Gastrocnemius medialis (tissue), 4 donors: ENCODE measurements around the gene ARVCF.

Experiments
- POLR2A ChIP-seq, 2 donors: fragments of 450-650 bp; IDR thresholded peaks; one replicate each; pipeline ENCODE4 v1.6.1; 2017; ENCODE audit warnings: antibody characterized with exemption in 2 of 2, mild to moderate bottlenecking in 2 of 2, moderate library complexity in 2 of 2
- TF ChIP-seq, protein P1 (sequence below), 5 experiments: fragments of 450-650 bp in 3 of 5; fragments of 200-600 bp in 2 of 5; sonication (generic) in 2 of 5; IDR thresholded peaks in 4 of 5; conservative IDR thresholded peaks in 1 of 5; 1 replicate in 4 of 5; 2 replicates in 1 of 5; pipeline ENCODE4 v1.5.1; 2016 to 2019; ENCODE audit warnings: antibody characterized with exemption in 5 of 5, mild to moderate bottlenecking in 3 of 5, moderate library complexity in 3 of 5

DNA sequence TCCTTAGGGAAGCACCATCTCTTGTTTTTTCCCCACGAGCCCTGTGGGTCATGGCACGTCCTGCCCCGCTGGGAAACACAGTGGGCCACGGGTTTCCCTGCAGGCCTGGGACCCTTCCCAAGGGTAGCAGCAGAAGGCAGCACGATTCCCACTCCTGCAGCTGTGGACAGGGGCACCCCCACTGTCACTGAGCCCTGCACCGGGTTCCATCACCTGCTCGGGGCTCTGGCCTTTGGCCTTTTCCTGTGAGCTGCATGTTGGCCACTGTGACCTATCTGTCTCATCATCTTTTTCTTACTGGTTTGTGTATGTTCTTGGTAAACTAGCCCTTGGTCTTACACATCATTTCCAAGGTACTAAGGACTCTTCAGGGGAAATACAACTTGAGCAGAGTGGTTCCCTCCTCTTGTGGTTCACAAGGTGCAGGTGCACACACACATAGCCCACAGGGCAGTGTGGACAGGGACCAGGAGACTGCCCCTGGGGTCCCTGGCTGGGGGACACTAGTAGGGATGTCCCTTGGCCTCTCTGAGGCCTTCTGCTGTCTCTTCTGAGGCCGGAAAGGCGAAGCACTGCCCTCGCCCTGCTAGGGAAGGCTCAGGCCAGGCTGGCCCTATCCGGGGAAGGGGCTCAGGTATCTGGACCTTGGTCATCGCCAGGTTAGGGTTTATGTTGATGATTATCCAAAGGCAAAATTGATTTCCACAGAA lies 56.0 kb downstream of the ARVCF start:
- TF ChIP-seq, protein P1, sequence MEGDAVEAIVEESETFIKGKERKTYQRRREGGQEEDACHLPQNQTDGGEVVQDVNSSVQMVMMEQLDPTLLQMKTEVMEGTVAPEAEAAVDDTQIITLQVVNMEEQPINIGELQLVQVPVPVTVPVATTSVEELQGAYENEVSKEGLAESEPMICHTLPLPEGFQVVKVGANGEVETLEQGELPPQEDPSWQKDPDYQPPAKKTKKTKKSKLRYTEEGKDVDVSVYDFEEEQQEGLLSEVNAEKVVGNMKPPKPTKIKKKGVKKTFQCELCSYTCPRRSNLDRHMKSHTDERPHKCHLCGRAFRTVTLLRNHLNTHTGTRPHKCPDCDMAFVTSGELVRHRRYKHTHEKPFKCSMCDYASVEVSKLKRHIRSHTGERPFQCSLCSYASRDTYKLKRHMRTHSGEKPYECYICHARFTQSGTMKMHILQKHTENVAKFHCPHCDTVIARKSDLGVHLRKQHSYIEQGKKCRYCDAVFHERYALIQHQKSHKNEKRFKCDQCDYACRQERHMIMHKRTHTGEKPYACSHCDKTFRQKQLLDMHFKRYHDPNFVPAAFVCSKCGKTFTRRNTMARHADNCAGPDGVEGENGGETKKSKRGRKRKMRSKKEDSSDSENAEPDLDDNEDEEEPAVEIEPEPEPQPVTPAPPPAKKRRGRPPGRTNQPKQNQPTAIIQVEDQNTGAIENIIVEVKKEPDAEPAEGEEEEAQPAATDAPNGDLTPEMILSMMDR (IDR thresholded peaks at IDR 0.05 in 4 of 5, conservative IDR thresholded peaks at IDR 0.05 in 1 of 5): no peak
- no peak for TF ChIP-seq POLR2A (IDR thresholded peaks at IDR 0.05)
